ENCODE data around the gene TM2D3. TPM values are rescaled to one million over a fixed set of nuclear protein-coding genes. Genes with fewer than 3 reads are reported as not detected.
A peak's percentile ranks its signal among the peaks of the same experiment; 100 is the strongest.
"Not testable (repeated sequence)": the region's sequence is repeated elsewhere in the genome, so short reads cannot be mapped to it uniquely, and the experiment has no call there.

The TM2D3 gene
- total and polyA plus RNA-seq, 2 experiments from 2014 or later: 49.0 to 58.3 TPM

GRCh38 chr15:101637038-101637437 lies 15.1 kb downstream of the TM2D3 start:
- H3K9me3 ChIP-seq (ENCODE audit: low read depth): no peaks in the 10 kb centered on the region
- peaks cover 11% of the 10 kb centered on the region; the same call in 1 of the 2 replicates for H3K36me3 ChIP-seq (ENCODE audit: low read depth)
- 94 to 95% methylated on average over 3 of the region's 3 CpGs for WGBS, 2 experiments (ENCODE audit: low coverage in 1 of 2, low lambda C conversion rate in 2 of 2, missing lambda C conversion rate in 2 of 2)
- H3K79me2 ChIP-seq (ENCODE audit: insufficient read depth): peaks cover 11% of the 10 kb centered on the region; the same call in 1 of the 2 replicates
- H3K4me1 ChIP-seq (ENCODE audit: insufficient read depth): peaks cover 8% of the 10 kb centered on the region
- TF ChIP-seq EZH2phosphoT487 (IDR thresholded peaks at IDR 0.05; ENCODE audit: insufficient read depth, low read depth) (no peak), EZH2 (IDR thresholded peaks at IDR 0.05; ENCODE audit: insufficient read depth, poor library complexity, severe bottlenecking) (no peak)
- H3K9ac ChIP-seq: no peak overlapping the region
- in situ Hi-C loops (cut with MboI): no loop called here
- no peaks in the 10 kb centered on the region for H4K20me1 ChIP-seq (ENCODE audit: insufficient read depth)
- H2AFZ ChIP-seq: no peak overlapping the region
- H3K4me2 ChIP-seq (ENCODE audit: unreplicated experiment): no peak overlapping the region
- no peaks in the 10 kb centered on the region for H3K27me3 ChIP-seq (replicated peaks; ENCODE audit: insufficient read depth)
- DNase-seq: no peak
- no peak overlapping the region for H3K4me3 ChIP-seq
- H3F3A ChIP-seq (ENCODE audit: insufficient read depth): peaks cover 25% of the 10 kb centered on the region; the same call in 1 of the 2 replicates
- H3K27ac ChIP-seq: no peak overlapping the region
- H3K9me2 ChIP-seq (ENCODE audit: insufficient read depth): no peaks in the 10 kb centered on the region

GRCh38 chr15:101635944-101636727 lies 16.0 kb downstream of the TM2D3 start:
- DNase-seq: peak; percentile 25
- no peaks in the 10 kb centered on the region for H3K9me2 ChIP-seq (ENCODE audit: insufficient read depth)

GRCh38 chr15:101633356-101633755 lies 18.8 kb downstream of the TM2D3 start:
- 75 to 81% methylated on average over 3 of the region's 3 CpGs for WGBS, 2 experiments (ENCODE audit: low coverage in 1 of 2, low lambda C conversion rate in 2 of 2, missing lambda C conversion rate in 2 of 2)

More at GRCh38 chr15:101635944-101636727, 16.0 kb downstream of the TM2D3 start:
- H3K9me3 ChIP-seq (ENCODE audit: low read depth): no peaks in the 10 kb centered on the region
- H3K4me1 ChIP-seq (ENCODE audit: insufficient read depth): peaks cover 4% of the 10 kb centered on the region; the same call in 1 of the 2 replicates
- no peaks in the 10 kb centered on the region for H4K20me1 ChIP-seq (ENCODE audit: insufficient read depth)
- no peak overlapping the region for H3K27ac ChIP-seq
- 66 to 67% methylated on average over 7 of the region's 7 CpGs for WGBS, 2 experiments (ENCODE audit: low coverage in 1 of 2, low lambda C conversion rate in 2 of 2, missing lambda C conversion rate in 2 of 2)
- H3K27me3 ChIP-seq (replicated peaks; ENCODE audit: insufficient read depth): no peaks in the 10 kb centered on the region
- in situ Hi-C loops (cut with MboI): no loop called here
- no peak overlapping the region for H3K9ac ChIP-seq
- no peak overlapping the region for H3K4me3 ChIP-seq
- no peak overlapping the region for H3K4me2 ChIP-seq (ENCODE audit: unreplicated experiment)
- no peak overlapping the region for H2AFZ ChIP-seq
- H3K79me2 ChIP-seq (ENCODE audit: insufficient read depth): peaks cover 11% of the 10 kb centered on the region; the same call in 1 of the 2 replicates
- TF ChIP-seq EZH2 (IDR thresholded peaks at IDR 0.05; ENCODE audit: insufficient read depth, poor library complexity, severe bottlenecking): no peak
- no peak for TF ChIP-seq EZH2phosphoT487 (IDR thresholded peaks at IDR 0.05; ENCODE audit: insufficient read depth, low read depth)
- H3F3A ChIP-seq (ENCODE audit: insufficient read depth): peaks cover 17% of the 10 kb centered on the region; the same call in 1 of the 2 replicates
- peaks cover 11% of the 10 kb centered on the region; the same call in 1 of the 2 replicates for H3K36me3 ChIP-seq (ENCODE audit: low read depth)

GRCh38 chr15:101626729-101627128 lies 25.5 kb downstream of the TM2D3 start:
- H3K27me3 ChIP-seq (replicated peaks; ENCODE audit: insufficient read depth); H3F3A ChIP-seq (ENCODE audit: insufficient read depth); H3K9ac ChIP-seq; H2AFZ ChIP-seq; H3K79me2 ChIP-seq (ENCODE audit: insufficient read depth); H3K4me3 ChIP-seq; H3K4me2 ChIP-seq (ENCODE audit: unreplicated experiment); H3K4me1 ChIP-seq (ENCODE audit: insufficient read depth); H4K20me1 ChIP-seq (ENCODE audit: insufficient read depth); H3K9me3 ChIP-seq (ENCODE audit: low read depth); DNase-seq; H3K27ac ChIP-seq; H3K9me2 ChIP-seq (ENCODE audit: insufficient read depth); H3K36me3 ChIP-seq (ENCODE audit: low read depth); in situ Hi-C loops (cut with MboI): not testable (repeated sequence)
- 84 to 86% methylated on average over 14 to 15 of the region's 15 CpGs for WGBS, 2 experiments (ENCODE audit: low coverage in 1 of 2, low lambda C conversion rate in 2 of 2, missing lambda C conversion rate in 2 of 2)

More at GRCh38 chr15:101633356-101633755, 18.8 kb downstream of the TM2D3 start:
- DNase-seq: no peak
- TF ChIP-seq EZH2phosphoT487 (IDR thresholded peaks at IDR 0.05; ENCODE audit: insufficient read depth, low read depth) (no peak), EZH2 (IDR thresholded peaks at IDR 0.05; ENCODE audit: insufficient read depth, poor library complexity, severe bottlenecking) (no peak)
- Histone ChIP-seq H3K9ac (no peak overlapping the region), H4K20me1 (ENCODE audit: insufficient read depth) (no peaks in the 10 kb centered on the region), H3K4me2 (ENCODE audit: unreplicated experiment) (no peak overlapping the region), H3K79me2 (ENCODE audit: insufficient read depth) (no peaks in the 10 kb centered on the region), H3K27me3 (replicated peaks; ENCODE audit: insufficient read depth) (no peaks in the 10 kb centered on the region), H3K4me1 (ENCODE audit: insufficient read depth) (peaks cover 4% of the 10 kb centered on the region; the same call in 1 of the 2 replicates), H3F3A (ENCODE audit: insufficient read depth) (peaks cover 17% of the 10 kb centered on the region; the same call in 1 of the 2 replicates), H3K9me3 (ENCODE audit: low read depth) (no peaks in the 10 kb centered on the region), H2AFZ (no peak overlapping the region), H3K27ac (no peak overlapping the region), H3K4me3 (no peak overlapping the region), H3K9me2 (ENCODE audit: insufficient read depth) (no peaks in the 10 kb centered on the region), H3K36me3 (ENCODE audit: low read depth) (no peaks in the 10 kb centered on the region)
- in situ Hi-C loops (cut with MboI): no loop called here

Measured in GM23248 (cell line).